NK-92 (cell line): ENCODE measurements around the gene KCTD15.

Experiments
- DNase-seq: peaks from one replicate; lab custom pipeline; 2025; ENCODE audit not compliant: unreplicated experiment; lab: John Stamatoyannopoulos, UW

The KCTD15 gene

DNA sequence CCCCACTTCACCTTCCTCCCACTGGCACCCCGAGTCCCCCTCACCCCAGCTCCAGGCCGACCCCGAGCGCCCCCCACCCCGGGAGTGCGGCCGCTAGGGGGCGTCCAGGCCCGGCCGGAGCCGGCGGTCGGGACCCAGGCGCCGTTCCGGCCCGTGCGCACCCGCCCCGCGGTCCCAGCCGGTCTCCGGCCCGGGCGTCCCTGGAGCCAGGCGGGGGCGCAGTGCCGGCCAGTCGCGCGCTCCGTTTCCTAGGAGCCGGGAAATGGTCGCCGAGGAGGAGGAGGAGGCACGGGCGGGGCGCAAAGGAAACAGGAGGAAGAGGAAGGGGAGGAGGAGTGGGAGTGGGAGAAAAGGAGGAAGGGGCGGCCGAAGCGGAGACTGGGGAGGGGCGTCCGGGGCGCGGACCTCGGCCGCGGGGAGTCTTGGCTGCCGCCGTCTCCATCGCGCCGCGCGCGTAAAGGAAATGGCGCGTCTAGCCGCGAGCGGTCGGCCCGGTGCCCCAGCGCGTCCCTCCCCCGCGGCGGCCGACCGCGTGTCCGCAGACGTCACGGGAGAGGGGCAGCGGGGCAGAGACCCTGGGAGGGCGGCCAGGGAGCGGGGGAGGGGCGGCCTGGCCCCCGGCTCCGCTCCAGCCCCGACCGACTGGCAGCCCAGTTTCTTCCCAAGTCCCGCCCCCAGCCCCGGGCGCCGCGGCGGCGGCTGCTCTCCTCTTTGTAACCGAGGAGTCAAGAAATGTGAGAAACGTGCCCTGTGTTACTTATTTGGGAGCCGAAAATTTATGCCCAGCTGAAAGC is 1.1 kb upstream of the KCTD15 start:
- no peak for DNase-seq

DNA sequence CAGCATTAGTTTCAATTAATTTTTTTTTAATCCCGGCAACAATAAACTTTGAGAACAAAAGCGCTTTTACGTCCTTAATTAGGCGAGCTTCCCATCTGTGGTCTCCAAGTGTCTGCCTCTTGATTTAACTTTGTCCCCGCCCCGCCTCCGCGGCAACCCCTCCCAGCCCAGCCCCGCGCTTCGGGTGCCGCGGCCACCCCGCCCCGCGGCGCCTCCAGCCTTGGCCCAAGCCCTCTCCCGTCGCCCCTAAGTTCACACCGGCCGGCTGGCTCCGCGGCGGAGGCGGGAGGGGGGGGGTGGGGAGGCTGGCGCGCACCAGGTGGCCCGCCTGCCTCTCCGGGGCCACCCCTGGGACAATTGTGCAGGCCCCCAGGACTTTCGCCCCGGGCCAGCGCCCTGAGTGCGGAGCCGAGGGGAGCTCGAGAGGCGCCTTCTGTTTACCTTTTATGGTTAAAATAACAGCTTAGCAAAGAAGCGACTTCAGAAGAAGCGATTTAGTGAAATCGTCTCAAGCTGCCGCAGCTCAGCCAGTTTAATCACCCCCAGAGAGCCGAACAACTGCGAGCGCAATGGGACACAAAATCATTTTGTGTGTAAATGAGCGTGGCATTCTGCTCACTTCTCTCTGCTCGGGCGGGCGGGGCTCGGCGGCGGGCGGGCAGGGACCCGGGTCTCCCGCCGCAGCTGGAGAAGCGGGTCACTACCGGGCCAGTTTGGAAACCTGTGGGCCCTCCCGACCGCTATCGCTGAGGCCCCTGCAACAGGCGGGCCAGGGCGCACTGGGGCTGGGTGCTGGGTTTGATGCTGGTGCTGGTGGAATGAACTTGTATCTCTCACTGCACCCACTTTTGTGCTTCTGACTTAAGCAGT is 1.4 kb downstream of the KCTD15 start:
- DNase-seq, result no peak

DNA sequence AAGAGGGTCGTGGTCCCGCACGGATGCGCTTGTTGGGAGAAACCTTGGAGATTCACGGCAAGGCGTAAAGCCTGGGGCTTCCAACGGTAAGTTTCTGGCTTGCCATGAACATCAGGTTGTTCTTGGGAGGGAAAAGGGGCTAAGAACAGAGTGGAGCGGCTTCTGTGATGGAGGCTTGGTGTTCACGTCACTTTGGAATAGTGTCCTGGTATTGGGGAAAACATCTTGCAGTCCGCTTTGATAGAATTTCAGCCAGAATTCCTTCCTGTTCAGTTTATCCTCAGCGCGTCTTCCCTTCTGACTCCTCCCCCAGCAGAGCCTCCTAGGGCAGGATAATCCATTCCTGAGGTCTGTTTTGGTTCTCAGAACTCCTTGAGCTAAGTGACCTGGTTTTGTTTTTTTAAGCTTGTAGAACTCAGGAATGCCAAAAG is 2.0 kb downstream of the KCTD15 start:
- DNase-seq, result no peak

DNA sequence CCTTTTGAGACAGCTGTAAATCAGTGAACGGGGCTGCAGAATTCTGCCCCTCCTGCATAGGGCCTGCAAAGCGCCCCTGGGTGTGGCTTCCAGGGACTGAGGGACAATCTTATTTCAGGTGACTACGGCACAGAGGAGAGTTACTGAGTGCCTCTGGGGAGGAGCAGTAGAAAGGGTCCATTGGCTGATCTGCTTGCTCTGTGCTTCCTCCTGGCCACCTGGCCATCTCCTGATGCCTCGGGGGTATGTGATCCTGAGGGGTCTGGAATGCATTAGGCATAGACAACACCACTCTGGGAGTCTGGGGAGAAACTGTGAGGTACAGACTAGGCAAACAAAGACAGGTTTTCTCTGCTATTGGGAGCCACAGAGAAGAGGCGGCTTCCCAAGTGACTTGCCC is 2.8 kb downstream of the KCTD15 start:
- DNase-seq, result no peak

DNA sequence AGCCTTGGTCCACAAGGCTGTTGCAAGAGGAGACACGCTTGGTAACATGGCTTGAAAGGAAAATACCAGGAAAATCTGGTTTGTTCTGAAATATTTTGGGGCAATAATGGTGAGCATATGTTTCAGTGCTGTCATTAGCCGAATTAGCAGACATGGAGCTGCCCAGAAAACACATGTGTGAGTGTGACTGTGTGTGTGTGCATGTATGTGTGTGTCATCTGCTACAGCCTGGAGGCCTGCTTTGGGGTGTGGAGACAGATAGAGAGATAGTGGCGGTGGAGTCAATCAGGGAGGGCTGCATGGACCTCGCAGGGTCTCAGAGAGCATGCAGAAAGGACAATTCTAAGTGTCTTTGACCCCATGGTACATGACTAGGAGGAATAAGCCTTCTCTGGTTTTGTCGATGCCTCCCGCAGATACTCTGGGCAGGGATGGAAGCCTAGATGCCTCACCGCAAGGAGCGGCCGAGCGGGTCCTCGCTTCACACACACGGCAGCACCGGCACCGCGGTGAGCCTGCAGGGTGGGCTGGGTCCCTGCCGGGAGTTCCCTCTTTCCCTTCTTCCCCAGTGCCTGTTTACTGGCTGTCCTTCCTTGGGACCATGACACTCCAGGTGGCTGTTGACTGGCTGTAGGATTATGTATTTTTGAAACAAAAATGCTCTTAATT is 3.5 kb downstream of the KCTD15 start:
- DNase-seq, result no peak

DNA sequence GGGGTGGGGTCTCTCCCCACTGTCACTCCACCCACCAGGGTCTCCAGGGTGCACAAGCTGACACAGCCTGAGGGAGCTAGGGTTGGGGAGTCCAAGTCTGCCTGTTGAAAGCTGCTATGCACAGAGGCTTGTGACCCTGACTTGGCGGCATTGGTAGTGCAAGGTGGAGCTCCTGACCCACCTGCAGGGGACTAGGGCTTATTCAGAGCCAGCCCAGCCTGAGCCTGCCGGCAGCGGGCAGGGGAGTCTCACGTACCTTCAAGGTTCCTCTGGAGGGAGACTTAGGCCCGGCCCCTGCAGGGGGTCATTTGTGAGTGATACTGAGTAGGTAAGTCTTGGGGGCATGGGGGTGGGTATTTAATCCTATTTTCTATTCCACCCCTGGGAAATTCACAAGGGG is 4.7 kb downstream of the KCTD15 start:
- DNase-seq, result no peak

DNA sequence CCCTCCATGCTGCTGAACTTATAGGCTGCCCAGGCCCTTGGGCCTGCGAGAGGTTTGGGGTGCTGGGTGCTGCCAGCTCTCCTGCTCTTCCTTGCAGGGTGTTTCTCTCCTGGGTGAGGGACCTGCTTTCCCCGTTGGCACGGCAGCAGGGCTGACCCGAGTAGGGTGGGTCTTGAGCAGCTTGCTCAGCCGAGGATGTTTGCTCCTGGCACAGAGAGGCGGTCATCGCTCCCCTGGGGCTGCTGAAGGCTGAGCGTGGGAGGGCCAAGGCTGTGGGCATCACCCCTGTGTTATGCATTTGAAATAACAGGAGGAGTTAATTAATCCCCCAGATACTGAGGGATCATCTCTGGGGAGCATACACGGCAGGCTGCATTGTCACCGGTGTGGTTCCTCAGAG is 5.3 kb downstream of the KCTD15 start:
- no peak for DNase-seq

DNA sequence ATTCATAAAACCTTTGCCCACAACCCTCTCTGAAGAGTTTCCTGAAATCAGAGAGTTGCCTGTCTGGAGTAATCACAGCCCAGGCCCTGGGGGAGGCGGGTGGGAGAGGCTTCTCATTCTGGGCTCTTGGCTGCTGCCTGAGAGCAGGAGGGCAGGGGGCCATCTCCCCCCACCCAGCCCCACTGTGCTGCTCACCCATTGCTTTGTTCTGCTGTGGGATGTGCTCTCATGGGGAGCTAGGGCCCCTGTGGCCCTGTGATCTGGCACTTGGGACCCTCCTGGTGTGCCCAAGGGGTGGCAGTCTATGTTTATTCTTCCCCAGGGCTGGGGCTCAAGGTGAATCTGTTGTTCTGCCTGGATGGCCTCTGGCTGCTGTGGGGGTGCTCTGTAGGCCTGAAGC is 6.1 kb downstream of the KCTD15 start:
- no peak for DNase-seq

DNA sequence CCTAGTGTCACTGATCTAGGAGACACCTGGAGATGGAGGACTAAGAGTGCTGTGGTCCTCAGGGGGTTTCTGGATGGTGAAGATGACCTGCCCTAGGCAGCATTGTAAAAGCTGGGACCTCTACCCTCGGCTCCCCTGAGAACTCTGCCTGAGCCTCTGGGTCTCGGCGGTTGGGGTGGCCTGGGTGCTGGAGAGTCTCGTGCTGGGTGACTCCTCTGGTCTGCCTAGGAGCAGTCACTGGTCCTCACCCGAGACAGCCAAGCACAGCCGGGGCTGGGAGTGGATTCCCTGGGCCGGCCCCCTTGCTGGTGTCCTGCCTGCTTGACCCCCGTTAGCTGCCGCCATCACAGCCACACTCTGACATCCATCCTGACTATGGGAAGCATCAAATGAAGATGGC is 6.7 kb downstream of the KCTD15 start:
- no peak for DNase-seq

DNA sequence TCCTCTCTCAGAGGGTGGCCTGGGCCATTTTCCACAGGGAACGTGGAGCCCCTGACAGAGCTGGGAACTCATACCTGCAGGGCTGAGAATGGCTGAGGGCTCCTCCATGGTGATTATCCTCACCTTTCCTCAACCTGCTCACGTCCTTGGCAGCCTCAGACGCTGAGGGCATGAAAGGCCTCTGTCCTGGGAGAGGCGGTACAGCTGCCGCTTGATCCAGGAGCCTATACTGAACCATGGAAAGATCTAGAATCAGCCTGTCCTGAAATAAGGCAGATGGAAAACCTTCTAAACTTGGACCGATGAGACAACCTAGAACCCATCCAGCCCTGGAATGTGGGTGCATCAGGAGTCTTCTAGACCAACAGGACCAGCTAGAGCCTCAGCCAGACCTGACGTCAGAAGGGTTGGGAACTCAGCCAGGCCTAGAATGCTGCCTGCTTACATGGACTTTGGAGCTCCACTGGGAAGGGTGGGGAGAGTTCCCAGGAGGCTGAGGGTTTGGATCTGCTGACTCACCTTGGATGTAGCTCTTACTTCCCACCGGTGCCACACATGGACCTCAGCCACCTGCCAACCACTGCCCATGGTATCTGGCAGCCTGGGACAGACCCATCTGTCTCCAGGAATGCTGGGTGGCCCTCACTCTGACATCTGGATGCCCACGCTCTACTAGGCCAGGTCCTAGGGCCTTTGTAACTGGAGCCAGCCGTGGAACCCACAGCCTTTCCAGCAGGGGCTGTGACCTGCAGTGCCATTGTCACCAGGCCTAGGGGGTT is 7.5 kb downstream of the KCTD15 start:
- no peak for DNase-seq

DNA sequence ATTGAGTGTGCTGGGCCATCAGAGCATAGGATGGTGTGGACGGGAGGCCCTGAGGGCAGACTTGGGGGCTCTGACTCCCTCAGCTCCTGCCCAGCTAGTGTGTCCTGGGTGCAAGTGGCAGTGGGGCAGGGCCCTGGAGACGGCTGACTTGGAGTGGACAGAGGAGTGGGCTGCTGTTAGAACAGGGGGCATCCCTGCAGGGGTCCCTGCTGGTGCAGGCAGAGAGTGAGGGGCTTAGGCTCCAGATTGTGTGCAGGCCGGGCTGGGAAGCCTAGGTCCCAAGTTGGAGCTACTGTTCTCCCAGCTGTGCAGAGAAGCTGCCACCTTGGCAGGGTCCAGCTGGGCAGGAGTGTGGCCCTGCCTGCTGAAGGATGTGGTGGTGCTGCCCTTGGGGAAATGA is 8.6 kb downstream of the KCTD15 start:
- no peak for DNase-seq

DNA sequence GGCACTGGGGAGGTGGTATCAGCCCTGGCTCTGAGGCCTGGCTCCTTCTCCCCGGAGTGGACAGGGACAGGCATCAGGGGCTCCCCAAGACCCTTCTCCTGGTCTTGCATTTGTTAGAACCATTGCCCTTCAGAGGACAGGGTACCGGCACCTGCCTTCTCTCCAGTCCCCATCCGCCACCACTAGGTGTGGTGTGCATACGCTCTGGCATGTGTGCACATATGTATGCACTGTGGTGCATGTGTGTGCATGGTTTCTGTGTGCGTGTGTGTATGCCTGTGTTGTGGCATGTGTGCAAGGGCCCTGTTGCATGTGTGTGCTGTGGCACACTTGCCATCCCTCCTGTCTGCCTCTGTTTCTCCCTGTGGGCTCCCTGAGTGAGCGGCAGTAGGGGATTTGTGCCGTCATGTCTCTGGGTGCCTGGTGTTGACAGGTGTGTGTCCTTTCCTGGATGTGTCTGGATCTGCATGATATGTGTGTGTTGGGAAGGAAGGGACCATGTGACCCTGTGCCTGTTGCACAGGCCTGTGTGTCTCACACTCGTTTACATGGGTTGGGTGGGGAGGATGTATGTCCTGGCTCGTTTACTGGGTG is 9.3 kb downstream of the KCTD15 start:
- DNase-seq, result no peak

DNA sequence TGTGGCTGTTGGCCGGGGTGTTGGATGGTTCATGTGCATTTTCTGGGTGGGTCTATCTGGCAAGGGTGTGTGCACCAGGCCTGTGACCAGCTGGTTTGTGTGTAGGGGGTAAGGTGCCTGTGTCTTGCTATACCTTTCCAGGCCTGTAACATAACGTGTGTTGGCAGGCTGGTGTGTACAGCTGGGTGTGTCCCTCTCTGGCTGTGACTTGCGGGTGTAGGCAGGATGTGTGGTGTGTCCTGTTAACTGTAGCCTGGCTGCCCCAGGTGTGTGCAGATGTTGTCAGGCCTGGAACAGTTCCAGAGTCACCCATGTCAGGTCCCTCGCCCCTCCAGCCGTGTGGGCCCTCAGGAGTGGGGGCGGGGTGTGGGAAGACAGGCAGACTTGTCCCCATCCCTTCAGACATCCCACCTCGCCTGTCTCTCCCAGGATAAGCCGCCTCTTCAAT is 9.8 kb downstream of the KCTD15 start:
- no peak for DNase-seq

DNA sequence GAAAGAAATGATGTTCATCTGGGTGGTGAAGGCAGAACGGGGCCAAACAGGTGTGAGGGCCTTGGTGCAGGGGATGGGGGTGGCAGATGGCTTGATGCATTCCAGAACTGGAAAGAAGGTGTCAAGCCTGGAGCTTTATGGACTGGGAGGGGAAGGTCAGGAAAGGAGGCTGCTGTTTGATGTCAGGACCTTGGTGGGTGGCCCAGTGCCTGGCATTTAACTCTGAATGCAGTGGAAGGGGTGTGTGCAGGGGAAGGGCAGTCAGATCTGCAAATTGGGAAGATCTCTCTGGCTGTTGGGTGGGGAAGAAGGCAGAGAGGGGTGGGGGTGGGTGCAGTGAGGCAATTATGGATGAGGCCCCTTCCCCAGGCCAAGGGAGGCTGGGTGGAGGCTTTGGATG is 11.7 kb downstream of the KCTD15 start:
- no peak for DNase-seq

DNA sequence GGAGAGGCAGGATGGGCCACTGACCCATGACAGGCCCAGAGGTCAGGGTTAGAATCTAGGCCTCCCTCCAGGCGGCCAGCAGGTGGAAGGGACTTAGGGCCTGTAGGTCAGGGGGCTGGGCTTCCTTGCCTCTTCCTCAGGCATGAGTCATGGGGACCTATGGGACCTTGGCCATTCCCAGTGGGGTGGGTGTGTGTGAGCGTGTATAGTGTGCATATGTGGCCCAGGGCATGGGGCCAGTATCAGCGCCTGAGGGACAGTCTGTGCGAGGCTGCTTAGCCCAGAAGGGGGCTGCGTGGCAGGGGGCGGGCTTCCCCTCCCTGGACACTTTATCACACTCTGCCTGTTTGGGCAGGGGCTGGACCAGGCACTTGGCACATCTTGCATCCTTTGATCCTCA is 13.3 kb downstream of the KCTD15 start:
- no peak for DNase-seq

DNA sequence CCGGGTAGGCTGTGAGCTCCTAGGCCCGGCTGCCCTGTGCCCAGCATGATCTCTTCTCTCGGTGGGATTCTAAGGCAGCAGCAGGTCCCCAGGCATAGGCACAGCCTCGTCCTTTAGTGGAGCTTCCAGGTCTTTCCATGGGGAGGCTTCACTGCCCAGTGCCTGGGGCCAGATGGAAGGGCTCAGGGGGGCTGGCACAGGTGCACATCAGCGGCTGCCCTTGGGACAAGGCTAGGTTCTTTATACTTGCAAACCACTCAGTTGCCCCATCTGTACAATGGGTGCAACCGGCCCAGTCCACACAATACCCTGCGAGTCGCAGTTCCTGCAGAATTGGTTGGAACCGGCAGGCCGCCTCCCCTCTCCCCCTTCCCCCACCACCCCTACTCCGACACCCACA is 14.2 kb downstream of the KCTD15 start:
- no peak for DNase-seq

DNA sequence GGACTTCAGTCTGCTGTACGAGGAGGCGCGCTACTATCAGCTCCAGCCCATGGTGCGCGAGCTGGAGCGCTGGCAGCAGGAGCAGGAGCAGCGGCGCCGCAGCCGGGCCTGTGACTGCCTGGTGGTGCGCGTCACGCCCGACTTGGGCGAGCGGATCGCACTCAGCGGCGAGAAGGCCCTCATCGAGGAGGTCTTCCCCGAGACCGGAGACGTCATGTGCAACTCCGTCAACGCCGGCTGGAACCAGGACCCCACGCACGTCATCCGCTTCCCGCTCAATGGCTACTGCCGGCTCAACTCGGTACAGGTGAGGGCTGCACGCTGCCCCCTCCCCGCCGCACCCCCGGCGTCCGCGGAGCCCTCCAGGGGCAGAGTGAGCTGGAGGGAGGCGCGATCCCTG is 14.6 kb downstream of the KCTD15 start:
- DNase-seq, result no peak

DNA sequence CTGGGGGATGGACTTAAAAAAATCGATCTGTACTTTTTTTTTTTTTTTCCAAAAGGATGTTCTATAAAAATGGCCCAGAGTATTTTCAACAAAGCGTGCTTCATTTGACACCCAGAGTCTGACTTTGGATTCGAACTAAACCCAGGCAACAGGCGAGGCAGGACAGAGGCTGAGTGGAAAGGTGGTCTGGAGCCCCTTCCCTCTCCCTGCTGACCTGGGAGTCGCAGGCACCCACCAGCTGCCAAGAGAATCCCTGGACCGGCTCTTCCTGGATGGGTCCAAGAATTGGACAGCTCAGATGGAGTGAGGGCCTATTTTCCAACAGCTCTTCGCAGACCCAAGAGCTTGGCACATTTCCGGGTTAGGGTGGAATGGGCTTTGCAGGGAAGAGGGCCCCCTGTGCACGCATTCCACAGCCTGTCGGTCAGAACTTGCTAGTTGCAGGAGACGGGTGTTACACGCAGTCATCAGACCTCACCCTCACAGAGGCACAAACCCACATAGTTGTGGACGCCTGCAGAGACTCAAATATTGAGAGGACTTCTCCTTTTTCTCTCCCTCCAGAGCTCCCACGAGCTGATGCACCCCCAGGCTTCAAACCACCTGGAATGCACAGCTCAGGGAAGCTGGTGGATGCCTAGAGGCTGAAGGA is 15.2 kb downstream of the KCTD15 start:
- DNase-seq, result no peak

DNA sequence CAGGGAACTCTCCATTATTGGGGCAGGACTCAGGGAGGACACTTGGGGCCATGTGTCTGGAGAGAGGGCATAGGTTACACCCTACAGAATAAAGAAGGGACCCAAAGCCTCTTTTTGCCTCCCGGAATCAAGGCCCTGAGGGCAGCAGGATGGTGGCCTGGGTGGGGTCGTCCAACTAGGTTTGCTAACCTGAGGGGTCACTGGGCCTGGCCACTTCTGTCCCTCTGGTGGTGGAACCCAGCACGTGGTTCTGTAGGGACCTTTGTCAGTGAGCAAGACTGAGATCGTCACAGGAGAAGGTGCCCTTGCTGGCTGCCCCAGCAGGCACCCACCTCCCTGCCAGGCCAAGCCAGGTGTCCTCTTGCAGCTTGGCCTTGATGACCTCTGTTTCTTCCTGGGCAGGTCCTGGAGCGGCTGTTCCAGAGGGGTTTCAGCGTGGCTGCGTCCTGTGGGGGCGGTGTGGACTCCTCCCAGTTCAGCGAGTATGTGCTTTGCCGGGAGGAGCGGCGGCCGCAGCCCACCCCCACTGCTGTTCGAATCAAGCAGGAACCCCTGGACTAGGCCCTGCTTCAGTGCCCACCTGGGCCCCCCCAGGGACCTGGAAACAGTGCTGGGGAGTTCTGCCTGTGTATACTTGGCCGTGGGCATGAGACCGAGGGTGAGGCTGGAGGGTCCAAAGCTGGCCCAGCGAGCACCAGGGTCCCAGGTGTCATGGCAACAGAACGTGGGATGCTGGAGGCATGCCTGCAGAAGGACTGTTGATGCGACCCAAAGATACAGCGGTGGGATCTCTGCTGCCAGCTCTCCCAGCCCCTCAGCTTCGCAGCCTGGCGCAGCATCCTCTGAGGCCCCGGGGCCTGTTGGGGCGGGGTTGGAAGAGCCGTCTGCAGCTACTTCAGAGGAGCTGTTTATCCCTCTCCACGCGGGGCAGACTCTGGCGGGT is 16.0 kb downstream of the KCTD15 start:
- no peak for DNase-seq
